PC-9 (cell line): ENCODE results near the gene MALAT1. TPM values are rescaled to one million over a fixed set of nuclear protein-coding genes. Genes with fewer than 3 reads are reported as not detected.
A peak's percentile ranks its signal among the peaks of the same experiment; 100 is the strongest.

Experiments
- BruUV-seq: library from RNA; stranded (reverse); fragments of 400-500 nt; replicated peaks from 2 replicates; lab custom pipeline; 2021; lab: Mats Ljungman, UMichigan
- CTCF ChIA-PET: fragments of 300-600 bp; sonication (Branson Sonifier 250); formaldehyde crosslinking; loops from one replicate; lab custom pipeline; 2022; ENCODE audit warnings: antibody characterized with exemption; lab: Charles Lee
- POLR2A ChIA-PET: fragments of 300-600 bp; sonication (Branson Sonifier 250); formaldehyde crosslinking; loops from one replicate; lab custom pipeline; 2022; ENCODE audit warnings: antibody characterized with exemption; ENCODE audit not compliant: unreplicated experiment; lab: Charles Lee
- DNase-seq, 2 experiments: peaks; one replicate each; pipeline versions ENCODE4 v3.0.0 to v3.0.0-alpha.2; 2015 to 2022; ENCODE audit warnings: mixed read lengths in 1 of 2
- H2AFZ ChIP-seq: fragments of 200-600 bp; sonication (generic); 2 replicates; pipeline ENCODE4 v1.8.1; 2017; ENCODE audit warnings: antibody characterized with exemption
- H3F3A ChIP-seq: fragments of 200-600 bp; sonication (generic); 2 replicates; pipeline ENCODE4 v1.8.1; 2017; ENCODE audit warnings: antibody characterized with exemption, mild to moderate bottlenecking, low read depth; ENCODE audit not compliant: insufficient read depth
- H3K27ac ChIP-seq: fragments of 200-600 bp; sonication (generic); 2 replicates; pipeline ENCODE4 v1.6.1; 2016; ENCODE audit warnings: mixed run types
- H3K27me3 ChIP-seq: fragments of 200-600 bp; sonication (generic); 2 replicates; pipeline ENCODE4 v1.6.1; 2016; ENCODE audit warnings: low read depth, mixed run types; ENCODE audit not compliant: insufficient read depth
- H3K36me3 ChIP-seq: fragments of 200-600 bp; sonication (generic); 2 replicates; pipeline ENCODE4 v1.6.1; 2016; ENCODE audit warnings: low read depth, mixed run types
- H3K4me1 ChIP-seq: fragments of 200-600 bp; sonication (generic); replicated peaks from 2 replicates; pipeline ENCODE4 v1.6.1; 2016; ENCODE audit warnings: mixed run types; ENCODE audit not compliant: insufficient read depth
- H3K4me2 ChIP-seq: fragments of 200-600 bp; sonication (generic); 2 replicates; pipeline ENCODE4 v1.6.1; 2017; ENCODE audit warnings: mixed run types
- H3K4me3 ChIP-seq: fragments of 200-600 bp; sonication (generic); 2 replicates; pipeline ENCODE4 v1.6.1; 2016; ENCODE audit warnings: mixed run types
- H3K79me2 ChIP-seq: fragments of 200-600 bp; sonication (generic); 2 replicates; pipeline ENCODE4 v1.6.1; 2017; ENCODE audit warnings: low read depth, mixed run types
- H3K9me2 ChIP-seq: fragments of 200-600 bp; sonication (generic); 2 replicates; pipeline ENCODE4 v1.8.1; 2017; ENCODE audit warnings: mild to moderate bottlenecking; ENCODE audit not compliant: insufficient read depth
- H3K9me3 ChIP-seq: fragments of 200-600 bp; sonication (generic); 2 replicates; pipeline ENCODE4 v1.8.1; 2016; ENCODE audit warnings: low read depth; ENCODE audit not compliant: insufficient read depth
- H4K20me1 ChIP-seq: fragments of 200-600 bp; sonication (generic); 2 replicates; pipeline ENCODE4 v1.8.1; 2017; ENCODE audit not compliant: insufficient read depth
- CTCF ChIP-seq: fragments of 200-600 bp; sonication (generic); conservative IDR thresholded peaks from 2 replicates; pipeline ENCODE4 v1.6.1; 2017; ENCODE audit warnings: mixed run types, antibody characterized with exemption, mild to moderate bottlenecking, moderate library complexity
- EZH2 ChIP-seq: fragments of 200-600 bp; sonication (generic); IDR thresholded peaks from 2 replicates; pipeline ENCODE4 v1.8.0; 2017; ENCODE audit warnings: antibody characterized with exemption, low read depth
- intact Hi-C: fragments of 100-400 bp; cut with micrococcal nuclease; formaldehyde crosslinking; loops from one replicate; pipeline ENCODE4 v1.10.0; 2022; ENCODE audit not compliant: unreplicated experiment
- total RNA-seq: library from RNA; stranded (reverse); gene quantifications from 2 replicates; pipeline ENCODE4 v1.2.3, GENCODE V29; 2021

Gene MALAT1
- total RNA-seq, 1 experiment from 2014 or later, result 6,494 TPM

- H3K36me3 ChIP-seq, result peaks cover 17% of the 10 kb centered on the region
- intact Hi-C loops, result loop anchor here (1.0 kb wide), 2 partner anchors 14 to 29 kb away; partner anchors contain the start of gene ZNRD2
- peaks cover 22% of the 10 kb centered on the region for H4K20me1 ChIP-seq
- H3K79me2 ChIP-seq, result no peaks in the 10 kb centered on the region
- no peaks in the 10 kb centered on the region for H3K9me2 ChIP-seq
- no TSS peak for BruUV-seq
- H3K4me2 ChIP-seq, result peak overlapping the region; percentile 69
- H3F3A ChIP-seq, result peaks cover 85% of the 10 kb centered on the region
- POLR2A ChIA-PET, result interaction anchor here (0.6 to 1.3 kb wide), 7 partner anchors 29 to 362 kb away, joined by 3 to 35 read pairs (median 4); partner anchors contain the start of genes CCDC85B, FAM89B, POLA2 and ZNRD2
- peak overlapping the region; percentile 48 for H3K27ac ChIP-seq
- TF ChIP-seq CTCF (peak; percentile 20; the same call in 1 of the 2 replicates), EZH2 (no peak)
- H3K27me3 ChIP-seq, result no peaks in the 10 kb centered on the region
- no peak overlapping the region for H2AFZ ChIP-seq
- DNase-seq, result peak; percentile 62 to 89
- peak overlapping the region; percentile 46; the same call in 1 of the 2 replicates for H3K4me3 ChIP-seq
- H3K4me1 ChIP-seq, result peaks cover 17% of the 10 kb centered on the region
- H3K9me3 ChIP-seq, result no peaks in the 10 kb centered on the region
- CTCF ChIA-PET, result interaction anchor here (0.6 to 2.4 kb wide), 8 partner anchors 10 to 211 kb away, joined by 3 to 25 read pairs (median 4); partner anchors contain the start of genes FAM89B and ZNRD2
Measured at GRCh38 chr11:65541093-65541982, 42.5 kb downstream of the MALAT1 start.

- TF ChIP-seq EZH2, result no peak
- TF ChIP-seq CTCF, result no peak
- H3K4me2 ChIP-seq, result no peak overlapping the region
- H3K27me3 ChIP-seq, result no peaks in the 10 kb centered on the region
- intact Hi-C loops, result no loop called here
- no peak overlapping the region for H3K4me3 ChIP-seq
- H3K4me1 ChIP-seq, result peaks cover 17% of the 10 kb centered on the region
- no peak overlapping the region for H2AFZ ChIP-seq
- peaks cover 30% of the 10 kb centered on the region for H3K36me3 ChIP-seq
- no TSS peak for BruUV-seq
- ChIA-PET CTCF (no interaction called here), POLR2A (interaction anchor here (0.8 kb wide), 1 partner anchor 35 kb away, joined by 4 read pairs; no protein-coding TSS in a partner anchor)
- H3K9me3 ChIP-seq, result no peaks in the 10 kb centered on the region
- DNase-seq, result no peak
- H3K79me2 ChIP-seq, result no peaks in the 10 kb centered on the region; the same call in 1 of the 2 replicates
- H3F3A ChIP-seq, result peaks cover 79% of the 10 kb centered on the region
- H3K27ac ChIP-seq, result no peak overlapping the region
- no peaks in the 10 kb centered on the region for H3K9me2 ChIP-seq
- peaks cover 19% of the 10 kb centered on the region for H4K20me1 ChIP-seq
Measured at GRCh38 chr11:65542738-65543390, 44.0 kb downstream of the MALAT1 start.

GRCh38 chr11:65545853-65546216 is 47.0 kb downstream of the MALAT1 start:
- BruUV-seq, result no TSS peak
- ChIA-PET CTCF (no interaction called here), POLR2A (no interaction called here)

More at GRCh38 chr11:65545853-65546216, 47.0 kb downstream of the MALAT1 start:
- Histone ChIP-seq H3K9me3 (no peaks in the 10 kb centered on the region), H3F3A (peaks cover 77% of the 10 kb centered on the region), H3K36me3 (peaks cover 46% of the 10 kb centered on the region), H2AFZ (no peak overlapping the region), H3K4me3 (no peak overlapping the region), H3K4me2 (no peak overlapping the region), H3K4me1 (peaks cover 14% of the 10 kb centered on the region), H3K9me2 (no peaks in the 10 kb centered on the region), H3K27me3 (no peaks in the 10 kb centered on the region), H3K79me2 (no peaks in the 10 kb centered on the region; the same call in 1 of the 2 replicates), H3K27ac (no peak overlapping the region), H4K20me1 (peaks cover 13% of the 10 kb centered on the region)
- intact Hi-C loops, result no loop called here
- DNase-seq, result no peak
- no peak for TF ChIP-seq CTCF
- no peak for TF ChIP-seq EZH2
